Measurements from ENCODE around the gene C4orf36.

- TF ChIP-seq CHD7 (IDR thresholded peaks at IDR 0.05; ENCODE audit: insufficient replicate concordance, low read length) (no peak), CEBPB (IDR thresholded peaks at IDR 0.05; ENCODE audit: low read depth, low read length) (no peak), POLR2A (IDR thresholded peaks at IDR 0.05; ENCODE audit: control extremely low read depth in 1 of 2, low read depth in 2 of 2, low read length in 2 of 2) (no peak), EP300 (IDR thresholded peaks at IDR 0.05; ENCODE audit: borderline replicate concordance in 1 of 2, low read depth in 2 of 2, low read length in 2 of 2) (no peak), ASH2L (IDR thresholded peaks at IDR 0.05; ENCODE audit: low read length) (no peak), BACH1 (IDR thresholded peaks at IDR 0.05; ENCODE audit: low read length) (no peak), TEAD4 (IDR thresholded peaks at IDR 0.05; ENCODE audit: low read depth, low read length) (no peak), YY1 (IDR thresholded peaks at IDR 0.05; ENCODE audit: low read depth, low read length) (no peak), BRCA1 (IDR thresholded peaks at IDR 0.05; ENCODE audit: low read depth, low read length) (no peak), JUN (IDR thresholded peaks at IDR 0.05; ENCODE audit: low read depth, low read length) (no peak), EZH2 (IDR thresholded peaks at IDR 0.05; ENCODE audit: low read depth, low read length, severe bottlenecking) (no peak)
- TF ChIP-seq, protein P1, sequence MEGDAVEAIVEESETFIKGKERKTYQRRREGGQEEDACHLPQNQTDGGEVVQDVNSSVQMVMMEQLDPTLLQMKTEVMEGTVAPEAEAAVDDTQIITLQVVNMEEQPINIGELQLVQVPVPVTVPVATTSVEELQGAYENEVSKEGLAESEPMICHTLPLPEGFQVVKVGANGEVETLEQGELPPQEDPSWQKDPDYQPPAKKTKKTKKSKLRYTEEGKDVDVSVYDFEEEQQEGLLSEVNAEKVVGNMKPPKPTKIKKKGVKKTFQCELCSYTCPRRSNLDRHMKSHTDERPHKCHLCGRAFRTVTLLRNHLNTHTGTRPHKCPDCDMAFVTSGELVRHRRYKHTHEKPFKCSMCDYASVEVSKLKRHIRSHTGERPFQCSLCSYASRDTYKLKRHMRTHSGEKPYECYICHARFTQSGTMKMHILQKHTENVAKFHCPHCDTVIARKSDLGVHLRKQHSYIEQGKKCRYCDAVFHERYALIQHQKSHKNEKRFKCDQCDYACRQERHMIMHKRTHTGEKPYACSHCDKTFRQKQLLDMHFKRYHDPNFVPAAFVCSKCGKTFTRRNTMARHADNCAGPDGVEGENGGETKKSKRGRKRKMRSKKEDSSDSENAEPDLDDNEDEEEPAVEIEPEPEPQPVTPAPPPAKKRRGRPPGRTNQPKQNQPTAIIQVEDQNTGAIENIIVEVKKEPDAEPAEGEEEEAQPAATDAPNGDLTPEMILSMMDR (IDR thresholded peaks at IDR 0.05; ENCODE audit: control extremely low read depth in 1 of 3, insufficient read depth in 1 of 3, low read depth in 1 of 3, low read length in 3 of 3), result no peak
- TF ChIP-seq, protein P2, sequence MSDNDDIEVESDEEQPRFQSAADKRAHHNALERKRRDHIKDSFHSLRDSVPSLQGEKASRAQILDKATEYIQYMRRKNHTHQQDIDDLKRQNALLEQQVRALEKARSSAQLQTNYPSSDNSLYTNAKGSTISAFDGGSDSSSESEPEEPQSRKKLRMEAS (IDR thresholded peaks at IDR 0.05), result no peak
These were observed 26.4 kb upstream of the C4orf36 start for GRCh38 chr4:86918539-86919072.

All from H1 (cell line).